SK-N-SH treated with all-trans-retinoic acid at 6 μM for 48 hours (cell line): ENCODE results near the gene NPLOC4.

ENCODE experiments used
- ATAC-seq: fragments of 200-7000 bp; cut with Tn5 transposase; 3 replicates; pipeline ENCODE4 v1.9.1; 2020; ENCODE audit warnings: mild to moderate bottlenecking, moderate library complexity
- BACH2 ChIP-seq: fragments of 250-450 bp; sonication (Bioruptor Pico); IDR thresholded peaks from 2 replicates; pipeline ENCODE4 v1.9.0; 2021; ENCODE audit warnings: mild to moderate bottlenecking, borderline replicate concordance
- CSDC2 ChIP-seq: fragments of 250-450 bp; sonication (Bioruptor Pico); IDR thresholded peaks from 2 replicates; pipeline ENCODE4 v1.5.0; 2020; ENCODE audit warnings: mild to moderate bottlenecking, moderate library complexity
- ESRRG ChIP-seq: fragments of 250-450 bp; sonication (Bioruptor Pico); IDR thresholded peaks from 2 replicates; pipeline ENCODE4 v1.6.1; 2021; ENCODE audit warnings: mild to moderate bottlenecking
- GLIS3 ChIP-seq: fragments of 250-450 bp; sonication (Bioruptor Pico); IDR thresholded peaks from 2 replicates; pipeline ENCODE4 v1.5.0; 2020; ENCODE audit warnings: mild to moderate bottlenecking, moderate library complexity
- ISL1 ChIP-seq: fragments of 250-450 bp; sonication (Bioruptor Pico); IDR thresholded peaks from 2 replicates; pipeline ENCODE4 v2.1.2; 2022; ENCODE audit warnings: mild to moderate bottlenecking, moderate library complexity
- OSR1 ChIP-seq: fragments of 250-450 bp; sonication (Bioruptor Pico); IDR thresholded peaks from 2 replicates; pipeline ENCODE4 v1.8.0; 2022; ENCODE audit warnings: moderate library complexity, mild to moderate bottlenecking, inconsistent platforms
- PATZ1 ChIP-seq: fragments of 250-450 bp; sonication (Bioruptor Pico); IDR thresholded peaks from 2 replicates; pipeline ENCODE4 v1.8.0; 2020; ENCODE audit warnings: mild to moderate bottlenecking, moderate library complexity, borderline replicate concordance
- POU6F1 ChIP-seq: fragments of 250-450 bp; sonication (Bioruptor Pico); IDR thresholded peaks from 2 replicates; pipeline ENCODE4 v1.8.0; 2021; ENCODE audit warnings: low read depth, mild to moderate bottlenecking, moderate library complexity, borderline replicate concordance
- PPARA ChIP-seq: fragments of 250-450 bp; sonication (Bioruptor Pico); IDR thresholded peaks from 2 replicates; pipeline ENCODE4 v1.5.0; 2020; ENCODE audit warnings: mild to moderate bottlenecking, borderline replicate concordance
- RARB ChIP-seq: fragments of 250-450 bp; sonication (Bioruptor Pico); IDR thresholded peaks from 2 replicates; pipeline ENCODE4 v1.8.0; 2021; ENCODE audit warnings: mild to moderate bottlenecking, moderate library complexity
- SNAI2 ChIP-seq: fragments of 250-450 bp; sonication (Bioruptor Pico); IDR thresholded peaks from 2 replicates; pipeline ENCODE4 v1.5.0; 2020; ENCODE audit warnings: mild to moderate bottlenecking, moderate library complexity
- TOX ChIP-seq: fragments of 250-450 bp; sonication (Bioruptor Pico); IDR thresholded peaks from 2 replicates; pipeline ENCODE4 v1.8.0; 2021; ENCODE audit warnings: mild to moderate bottlenecking, moderate library complexity, borderline replicate concordance
- ZC3H10 ChIP-seq: fragments of 250-450 bp; sonication (Bioruptor Pico); IDR thresholded peaks from 2 replicates; pipeline ENCODE4 v1.5.1; 2021; ENCODE audit warnings: mild to moderate bottlenecking, moderate library complexity
- ZFP3 ChIP-seq: fragments of 250-450 bp; sonication (Bioruptor Pico); IDR thresholded peaks from 2 replicates; pipeline ENCODE4 v1.5.0; 2020; ENCODE audit warnings: mild to moderate bottlenecking, moderate library complexity
- ZFP30 ChIP-seq: fragments of 450-650 bp; formaldehyde crosslinking; IDR thresholded peaks from 2 replicates; pipeline ENCODE4 v1.5.0; 2022; ENCODE audit warnings: mild to moderate bottlenecking, moderate library complexity
- ZNF8 ChIP-seq: fragments of 450-650 bp; formaldehyde crosslinking; IDR thresholded peaks from 2 replicates; pipeline ENCODE4 v1.5.0; 2020; ENCODE audit warnings: mild to moderate bottlenecking, moderate library complexity
- TF ChIP-seq, protein P1 (sequence below): fragments of 250-450 bp; sonication (Bioruptor Pico); IDR thresholded peaks from 2 replicates; pipeline ENCODE4 v1.5.1; 2021; ENCODE audit warnings: mild to moderate bottlenecking, moderate library complexity
- TF ChIP-seq, protein P2 (sequence below): fragments of 250-450 bp; sonication (Bioruptor Pico); IDR thresholded peaks from 2 replicates; pipeline ENCODE4 v1.5.1; 2020; ENCODE audit warnings: low read depth, mild to moderate bottlenecking, moderate library complexity
- TF ChIP-seq, protein P3 (sequence below): fragments of 250-450 bp; sonication (Bioruptor Pico); IDR thresholded peaks from 2 replicates; pipeline ENCODE4 v1.5.0; 2020; ENCODE audit warnings: mild to moderate bottlenecking, moderate library complexity

The NPLOC4 gene

GRCh38 chr17:81550830-81551457, 86.0 kb downstream of the NPLOC4 start (continued):
- TF ChIP-seq, protein P1, sequence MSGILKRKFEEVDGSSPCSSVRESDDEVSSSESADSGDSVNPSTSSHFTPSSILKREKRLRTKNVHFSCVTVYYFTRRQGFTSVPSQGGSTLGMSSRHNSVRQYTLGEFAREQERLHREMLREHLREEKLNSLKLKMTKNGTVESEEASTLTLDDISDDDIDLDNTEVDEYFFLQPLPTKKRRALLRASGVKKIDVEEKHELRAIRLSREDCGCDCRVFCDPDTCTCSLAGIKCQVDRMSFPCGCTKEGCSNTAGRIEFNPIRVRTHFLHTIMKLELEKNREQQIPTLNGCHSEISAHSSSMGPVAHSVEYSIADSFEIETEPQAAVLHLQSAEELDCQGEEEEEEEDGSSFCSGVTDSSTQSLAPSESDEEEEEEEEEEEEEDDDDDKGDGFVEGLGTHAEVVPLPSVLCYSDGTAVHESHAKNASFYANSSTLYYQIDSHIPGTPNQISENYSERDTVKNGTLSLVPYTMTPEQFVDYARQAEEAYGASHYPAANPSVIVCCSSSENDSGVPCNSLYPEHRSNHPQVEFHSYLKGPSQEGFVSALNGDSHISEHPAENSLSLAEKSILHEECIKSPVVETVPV: no peak
- TF ChIP-seq GLIS3 (CRISPR knock-in tag) (no peak), ESRRG (CRISPR knock-in tag) (no peak), OSR1 (CRISPR knock-in tag) (no peak), BACH2 (CRISPR knock-in tag) (no peak), ZFP30 (CRISPR knock-in tag) (no peak), ZFP3 (CRISPR knock-in tag) (no peak)

GRCh38 chr17:81550285-81550684, 86.6 kb downstream of the NPLOC4 start:
- TF ChIP-seq ZC3H10 (CRISPR knock-in tag): no peak
- TF ChIP-seq BACH2 (CRISPR knock-in tag): no peak
- TF ChIP-seq SNAI2 (CRISPR knock-in tag): no peak
- TF ChIP-seq, protein P2, sequence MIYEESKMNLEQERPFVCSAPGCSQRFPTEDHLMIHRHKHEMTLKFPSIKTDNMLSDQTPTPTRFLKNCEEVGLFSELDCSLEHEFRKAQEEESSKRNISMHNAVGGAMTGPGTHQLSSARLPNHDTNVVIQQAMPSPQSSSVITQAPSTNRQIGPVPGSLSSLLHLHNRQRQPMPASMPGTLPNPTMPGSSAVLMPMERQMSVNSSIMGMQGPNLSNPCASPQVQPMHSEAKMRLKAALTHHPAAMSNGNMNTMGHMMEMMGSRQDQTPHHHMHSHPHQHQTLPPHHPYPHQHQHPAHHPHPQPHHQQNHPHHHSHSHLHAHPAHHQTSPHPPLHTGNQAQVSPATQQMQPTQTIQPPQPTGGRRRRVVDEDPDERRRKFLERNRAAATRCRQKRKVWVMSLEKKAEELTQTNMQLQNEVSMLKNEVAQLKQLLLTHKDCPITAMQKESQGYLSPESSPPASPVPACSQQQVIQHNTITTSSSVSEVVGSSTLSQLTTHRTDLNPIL (CRISPR knock-in tag): no peak
- no peak for TF ChIP-seq POU6F1 (CRISPR knock-in tag)
- TF ChIP-seq ISL1 (CRISPR knock-in tag): no peak
- TF ChIP-seq OSR1 (CRISPR knock-in tag): no peak
- TF ChIP-seq, protein P1: no peak
- TF ChIP-seq PPARA (CRISPR knock-in tag): no peak
- TF ChIP-seq, protein P3, sequence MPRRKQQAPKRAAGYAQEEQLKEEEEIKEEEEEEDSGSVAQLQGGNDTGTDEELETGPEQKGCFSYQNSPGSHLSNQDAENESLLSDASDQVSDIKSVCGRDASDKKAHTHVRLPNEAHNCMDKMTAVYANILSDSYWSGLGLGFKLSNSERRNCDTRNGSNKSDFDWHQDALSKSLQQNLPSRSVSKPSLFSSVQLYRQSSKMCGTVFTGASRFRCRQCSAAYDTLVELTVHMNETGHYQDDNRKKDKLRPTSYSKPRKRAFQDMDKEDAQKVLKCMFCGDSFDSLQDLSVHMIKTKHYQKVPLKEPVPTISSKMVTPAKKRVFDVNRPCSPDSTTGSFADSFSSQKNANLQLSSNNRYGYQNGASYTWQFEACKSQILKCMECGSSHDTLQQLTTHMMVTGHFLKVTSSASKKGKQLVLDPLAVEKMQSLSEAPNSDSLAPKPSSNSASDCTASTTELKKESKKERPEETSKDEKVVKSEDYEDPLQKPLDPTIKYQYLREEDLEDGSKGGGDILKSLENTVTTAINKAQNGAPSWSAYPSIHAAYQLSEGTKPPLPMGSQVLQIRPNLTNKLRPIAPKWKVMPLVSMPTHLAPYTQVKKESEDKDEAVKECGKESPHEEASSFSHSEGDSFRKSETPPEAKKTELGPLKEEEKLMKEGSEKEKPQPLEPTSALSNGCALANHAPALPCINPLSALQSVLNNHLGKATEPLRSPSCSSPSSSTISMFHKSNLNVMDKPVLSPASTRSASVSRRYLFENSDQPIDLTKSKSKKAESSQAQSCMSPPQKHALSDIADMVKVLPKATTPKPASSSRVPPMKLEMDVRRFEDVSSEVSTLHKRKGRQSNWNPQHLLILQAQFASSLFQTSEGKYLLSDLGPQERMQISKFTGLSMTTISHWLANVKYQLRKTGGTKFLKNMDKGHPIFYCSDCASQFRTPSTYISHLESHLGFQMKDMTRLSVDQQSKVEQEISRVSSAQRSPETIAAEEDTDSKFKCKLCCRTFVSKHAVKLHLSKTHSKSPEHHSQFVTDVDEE (CRISPR knock-in tag): no peak
- TF ChIP-seq ESRRG (CRISPR knock-in tag): no peak
- TF ChIP-seq CSDC2 (CRISPR knock-in tag): no peak
- TF ChIP-seq PATZ1: no peak
- TF ChIP-seq ZFP3 (CRISPR knock-in tag): no peak
- TF ChIP-seq RARB: no peak
- no peak for TF ChIP-seq ZNF8 (CRISPR knock-in tag)
- no peak for TF ChIP-seq TOX (CRISPR knock-in tag)
- ATAC-seq: no peak

- ATAC-seq: no peak
- no peak for TF ChIP-seq GLIS3 (CRISPR knock-in tag)
- TF ChIP-seq ZC3H10 (CRISPR knock-in tag): no peak
- TF ChIP-seq RARB: no peak
- TF ChIP-seq TOX (CRISPR knock-in tag): no peak
- no peak for TF ChIP-seq POU6F1 (CRISPR knock-in tag)
- no peak for TF ChIP-seq BACH2 (CRISPR knock-in tag)
- TF ChIP-seq, protein P2 (CRISPR knock-in tag): no peak
- TF ChIP-seq ISL1 (CRISPR knock-in tag): no peak
- TF ChIP-seq, protein P1: no peak
These were observed 87.1 kb downstream of the NPLOC4 start for GRCh38 chr17:81549826-81550225.
